Smooth muscle cell (in vitro differentiated cells): ENCODE results near the gene IL17C. TPM values are rescaled to one million over a fixed set of nuclear protein-coding genes. Genes with fewer than 3 reads are reported as not detected.

Source experiments
- DNase-seq: peaks from one replicate; lab custom pipeline; 2025; ENCODE audit not compliant: unreplicated experiment; lab: John Stamatoyannopoulos, UW
- H2AFZ ChIP-seq: fragments of 200-600 bp; sonication (generic); 2 replicates; pipeline ENCODE4 v1.6.0; 2016; ENCODE audit warnings: antibody characterized with exemption, low read depth, mild to moderate bottlenecking
- H3F3A ChIP-seq: fragments of 200-600 bp; sonication (generic); 2 replicates; pipeline ENCODE4 v1.6.0; 2017; ENCODE audit warnings: antibody characterized with exemption, low read depth
- H3K27ac ChIP-seq: fragments of 200-600 bp; sonication (generic); 2 replicates; pipeline ENCODE4 v1.5.1; 2016; ENCODE audit warnings: low read depth, mild to moderate bottlenecking
- H3K27me3 ChIP-seq: fragments of 200-600 bp; sonication (generic); 2 replicates; pipeline ENCODE4 v1.6.1; 2016; ENCODE audit warnings: low read depth, mild to moderate bottlenecking
- H3K36me3 ChIP-seq: fragments of 200-600 bp; sonication (generic); 2 replicates; pipeline ENCODE4 v1.5.1; 2016; ENCODE audit warnings: low read depth
- H3K4me1 ChIP-seq: fragments of 200-600 bp; sonication (generic); 2 replicates; pipeline ENCODE4 v1.5.1; 2016; ENCODE audit warnings: low read depth
- H3K4me2 ChIP-seq: fragments of 200-600 bp; sonication (generic); 2 replicates; pipeline ENCODE4 v1.6.0; 2016; ENCODE audit warnings: mild to moderate bottlenecking
- H3K4me3 ChIP-seq: fragments of 200-600 bp; sonication (generic); 2 replicates; pipeline ENCODE4 v1.5.1; 2016; ENCODE audit warnings: mild to moderate bottlenecking
- H3K79me2 ChIP-seq: fragments of 200-600 bp; sonication (generic); 2 replicates; pipeline ENCODE4 v1.6.0; 2016; ENCODE audit warnings: low read depth, mild to moderate bottlenecking
- H3K9ac ChIP-seq: fragments of 200-600 bp; sonication (generic); 2 replicates; pipeline ENCODE4 v1.6.0; 2016; ENCODE audit warnings: low read depth
- H3K9me3 ChIP-seq: fragments of 200-600 bp; sonication (generic); replicated peaks from 2 replicates; pipeline ENCODE4 v1.5.1; 2016; ENCODE audit warnings: low read depth
- H4K20me1 ChIP-seq: fragments of 200-600 bp; sonication (generic); 2 replicates; pipeline ENCODE4 v1.6.0; 2016; ENCODE audit warnings: low read depth
- CTCF ChIP-seq: fragments of 200-600 bp; sonication (generic); IDR thresholded peaks from 2 replicates; pipeline ENCODE4 v1.5.1; 2017; ENCODE audit warnings: borderline replicate concordance, mild to moderate bottlenecking, antibody characterized with exemption; ENCODE audit not compliant: insufficient read depth, poor library complexity, severe bottlenecking
- WGBS: methylation state at CpG from one replicate; pipeline ENCODE4 v1.1.7; 2016; ENCODE audit warnings: low lambda C conversion rate; 5-methylcytosine and 5-hydroxymethylcytosine counted together
- polyA plus RNA-seq: library from polyadenylated mRNA; unstranded; fragments of >200 nt; fragmentation: Nextera tagmentation; extraction: Ambion mirVana; gene quantifications from 2 replicates; pipeline ENCODE4 v1.2.1, GENCODE V29; 2016
- total RNA-seq: library from RNA; depleted of rRNA; stranded (reverse); fragments of >200 nt; gene quantifications from 2 replicates; pipeline ENCODE4 v1.2.3, GENCODE V29; 2014

IL17C gene
- total and polyA plus RNA-seq, 2 experiments from 2014 or later = not detected

- Histone ChIP-seq H3K4me2 (no peak overlapping the region), H3K79me2 (no peaks in the 10 kb centered on the region), H3K36me3 (no peaks in the 10 kb centered on the region), H3K9ac (no peak overlapping the region), H3K4me1 (no peaks in the 10 kb centered on the region), H3K4me3 (no peak overlapping the region), H3K27me3 (peaks cover 4% of the 10 kb centered on the region), H3K27ac (no peak overlapping the region), H2AFZ (no peak overlapping the region), H3F3A (no peaks in the 10 kb centered on the region), H4K20me1 (peaks cover 19% of the 10 kb centered on the region), H3K9me3 (no peaks in the 10 kb centered on the region)
- no peak for TF ChIP-seq CTCF
- no peak for DNase-seq
- WGBS = 91% methylated on average over 28 of the region's 58 CpGs
Observed at GRCh38 chr16:88642881-88643643, 4.7 kb downstream of the IL17C start.

GRCh38 chr16:88643644-88643932, 5.2 kb downstream of the IL17C start:
- Histone ChIP-seq H3K9me3 (no peaks in the 10 kb centered on the region), H3K9ac (no peak overlapping the region), H2AFZ (no peak overlapping the region), H3K4me1 (no peaks in the 10 kb centered on the region), H3K36me3 (no peaks in the 10 kb centered on the region), H3K27me3 (peaks cover 4% of the 10 kb centered on the region), H3K4me2 (no peak overlapping the region), H3K27ac (no peak overlapping the region), H4K20me1 (peaks cover 23% of the 10 kb centered on the region), H3K4me3 (no peak overlapping the region), H3F3A (no peaks in the 10 kb centered on the region), H3K79me2 (no peaks in the 10 kb centered on the region)
- 91% methylated on average over 9 of the region's 9 CpGs for WGBS
- no peak for DNase-seq
- no peak for TF ChIP-seq CTCF

- Histone ChIP-seq H3K9ac (no peak overlapping the region), H3K79me2 (no peaks in the 10 kb centered on the region), H3K4me3 (no peak overlapping the region), H3F3A (no peaks in the 10 kb centered on the region), H3K27ac (no peak overlapping the region), H3K36me3 (no peaks in the 10 kb centered on the region), H4K20me1 (peaks cover 35% of the 10 kb centered on the region), H3K4me1 (no peaks in the 10 kb centered on the region), H2AFZ (no peak overlapping the region), H3K4me2 (no peak overlapping the region), H3K27me3 (no peaks in the 10 kb centered on the region), H3K9me3 (no peaks in the 10 kb centered on the region)
- TF ChIP-seq CTCF = no peak
- 97% methylated on average over 16 of the region's 16 CpGs for WGBS
- DNase-seq = no peak
Observed at GRCh38 chr16:88645455-88645854, 7.1 kb downstream of the IL17C start.

GRCh38 chr16:88645941-88646340, 7.6 kb downstream of the IL17C start:
- no peaks in the 10 kb centered on the region for H3K27me3 ChIP-seq
- no peak overlapping the region for H3K9ac ChIP-seq
- no peaks in the 10 kb centered on the region for H3K9me3 ChIP-seq
- H3K79me2 ChIP-seq = no peaks in the 10 kb centered on the region
- H3K4me3 ChIP-seq = no peak overlapping the region
- H3K36me3 ChIP-seq = no peaks in the 10 kb centered on the region
- WGBS = 96% methylated on average over 23 of the region's 23 CpGs
- no peak for TF ChIP-seq CTCF
- peaks cover 35% of the 10 kb centered on the region for H4K20me1 ChIP-seq
- H3F3A ChIP-seq = no peaks in the 10 kb centered on the region
- no peak overlapping the region for H3K4me2 ChIP-seq
- DNase-seq = no peak
- no peak overlapping the region for H2AFZ ChIP-seq
- no peak overlapping the region for H3K27ac ChIP-seq
- H3K4me1 ChIP-seq = no peaks in the 10 kb centered on the region
